Esophagus squamous epithelium (tissue), 5 donors: ENCODE results near the gene ISCU. TPM values are rescaled to one million over a fixed set of nuclear protein-coding genes. Genes with fewer than 3 reads are reported as not detected.

ENCODE experiments used
- DNase-seq: peaks from one replicate; lab custom pipeline; 2025; lab: John Stamatoyannopoulos, UW
- H3K27ac ChIP-seq, 4 donors: fragments of 200-600 bp; sonication (generic); one replicate each; pipeline ENCODE4 v1.5.1; 2016 to 2019; ENCODE audit warnings: mild to moderate bottlenecking in 1 of 4
- H3K27me3 ChIP-seq, 4 donors: fragments of 200-600 bp; sonication (generic); 1 replicate in 3 of 4; 2 replicates in 1 of 4; pipeline versions ENCODE4 v1.5.1 to v1.6.0; 2017 to 2021; ENCODE audit warnings: antibody characterized with exemption in 1 of 4
- H3K36me3 ChIP-seq, 3 donors: fragments of 200-600 bp; sonication (generic); one replicate each; pipeline ENCODE4 v1.5.1; 2016 to 2019
- H3K4me1 ChIP-seq, 3 donors: fragments of 200-600 bp; sonication (generic); one replicate each; pipeline ENCODE4 v1.5.1; 2017 to 2019
- H3K4me3 ChIP-seq, 4 donors: fragments of 200-600 bp; sonication (generic); 1 replicate in 3 of 4; 2 replicates in 1 of 4; pipeline ENCODE4 v1.5.1; 2016 to 2019; ENCODE audit warnings: mild to moderate bottlenecking in 2 of 4, moderate library complexity in 1 of 4
- H3K9me3 ChIP-seq, 3 donors: fragments of 200-600 bp; sonication (generic); one replicate each; pipeline ENCODE4 v1.5.1; 2016 to 2019
- CTCF ChIP-seq, 6 experiments: fragments of 450-650 bp in 4 of 6; fragments of 200-600 bp in 2 of 6; sonication (generic) in 2 of 6; IDR thresholded peaks; one replicate each; pipeline ENCODE4 v1.5.1; 2016 to 2019; ENCODE audit warnings: antibody characterized with exemption in 6 of 6, mild to moderate bottlenecking in 4 of 6, moderate library complexity in 4 of 6
- POLR2A ChIP-seq, 4 donors: fragments of 450-650 bp; IDR thresholded peaks; one replicate each; pipeline ENCODE4 v1.6.1; 2017; ENCODE audit warnings: antibody characterized with exemption in 4 of 4, mild to moderate bottlenecking in 4 of 4, moderate library complexity in 3 of 4
- WGBS, 2 donors: methylation state at CpG; one replicate each; pipeline ENCODE4 v1.1.5; 2018; 5-methylcytosine and 5-hydroxymethylcytosine counted together
- intact Hi-C: fragments of 100-400 bp; cut with DNase I; formaldehyde crosslinking; loops from one replicate; pipeline ENCODE4 v1.15.0; 2022
- total RNA-seq, 4 donors: library from RNA; depleted of rRNA; stranded (reverse); fragments of >200 nt; gene quantifications; one replicate each; pipeline ENCODE4 v1.1.0, GENCODE V29; 2016
- donor health status: DM: yes; HTN: yes; CAD: no.

The ISCU gene
- total RNA-seq, 4 donors from 2014 or later = 50.7 to 132 (median 85.3) TPM

DNA sequence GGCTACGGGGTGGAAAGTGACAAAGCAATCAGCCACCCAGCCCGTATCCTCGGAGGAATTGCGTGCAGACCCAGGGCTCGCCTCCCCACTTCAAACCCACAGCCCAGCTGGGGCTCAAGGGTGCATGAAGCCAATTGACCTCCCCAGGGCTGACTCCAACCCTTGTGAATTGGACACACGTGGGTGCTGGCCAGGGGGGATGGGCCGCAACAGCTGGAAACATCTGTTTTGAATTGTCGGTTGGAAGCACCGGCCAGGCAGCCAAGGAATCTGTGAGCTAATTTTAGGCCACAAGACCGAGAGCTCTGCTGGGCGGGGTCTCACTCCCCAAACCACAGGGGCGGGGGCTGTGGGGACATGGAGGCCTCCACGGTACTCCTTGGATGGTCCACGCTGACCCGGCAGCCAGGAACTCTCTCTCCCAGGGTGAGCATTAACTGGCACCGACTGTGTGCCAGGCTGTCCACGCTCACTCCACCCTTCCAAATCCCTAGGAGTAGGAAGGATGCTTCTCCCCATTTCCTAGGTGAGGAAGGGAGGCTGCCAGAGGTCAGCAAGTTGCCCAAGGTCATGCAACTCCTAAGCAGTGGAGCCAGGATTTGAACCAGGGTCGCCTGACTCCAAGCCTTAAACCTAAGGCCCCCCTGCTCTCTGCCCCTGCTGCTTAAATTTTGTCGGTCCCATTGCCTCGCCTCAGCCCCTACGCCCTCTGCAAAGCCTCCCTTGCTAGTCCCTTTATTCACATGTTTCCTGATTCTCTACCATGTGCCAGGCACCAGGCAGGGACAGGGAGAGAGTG, 47.3 kb downstream of the ISCU start:
- 67 to 89% methylated on average over 6 to 8 of the region's 21 CpGs for WGBS, 2 donors

GRCh38 chr12:108610336-108610815, 48.0 kb downstream of the ISCU start:
- Histone ChIP-seq H3K36me3 (no peaks in the 10 kb centered on the region), H3K9me3 (no peaks in the 10 kb centered on the region), H3K4me3 (no peak overlapping the region), H3K4me1 (peaks cover 0 to 16% (median 10%) of the 10 kb centered on the region in 3 donors), H3K27me3 (peaks cover 0 to 3% (median 0%) of the 10 kb centered on the region in 4 donors), H3K27ac (no peak overlapping the region)
- DNase-seq = no peak
- intact Hi-C loops = no loop called here
- no peak for TF ChIP-seq CTCF (IDR thresholded peaks at IDR 0.05)
- no peak for TF ChIP-seq POLR2A (IDR thresholded peaks at IDR 0.05)
- 79 to 86% methylated on average over 6 to 8 of the region's 8 CpGs for WGBS, 2 donors

More for the DNA sequence above, 47.3 kb downstream of the ISCU start:
- Histone ChIP-seq H3K9me3 (no peaks in the 10 kb centered on the region), H3K27ac (no peak overlapping the region), H3K4me3 (no peak overlapping the region), H3K27me3 (peaks cover 0 to 3% (median 0%) of the 10 kb centered on the region in 4 donors), H3K36me3 (no peaks in the 10 kb centered on the region), H3K4me1 (peaks cover 0 to 16% (median 10%) of the 10 kb centered on the region in 3 donors)
- intact Hi-C loops = no loop called here
- TF ChIP-seq CTCF (IDR thresholded peaks at IDR 0.05) = no peak
- TF ChIP-seq POLR2A (IDR thresholded peaks at IDR 0.05) = no peak
- no peak for DNase-seq

- Histone ChIP-seq H3K36me3 (no peaks in the 10 kb centered on the region), H3K9me3 (no peaks in the 10 kb centered on the region), H3K27ac (peak overlapping the region in 1 of 4 donors; percentile 5), H3K4me3 (no peak overlapping the region), H3K27me3 (peaks cover 0 to 3% (median 0%) of the 10 kb centered on the region in 4 donors), H3K4me1 (peaks cover 0 to 16% (median 10%) of the 10 kb centered on the region in 3 donors)
- no peak for TF ChIP-seq POLR2A (IDR thresholded peaks at IDR 0.05)
- TF ChIP-seq CTCF (IDR thresholded peaks at IDR 0.05) = no peak
- 78 to 98% methylated on average over 5 to 8 of the region's 15 CpGs for WGBS, 2 donors
- no peak for DNase-seq
- intact Hi-C loops = no loop called here
Observed at GRCh38 chr12:108610856-108611605, 48.6 kb downstream of the ISCU start.

- Histone ChIP-seq H3K27ac (no peak overlapping the region), H3K4me1 (peaks cover 0 to 20% (median 10%) of the 10 kb centered on the region in 3 donors), H3K9me3 (no peaks in the 10 kb centered on the region), H3K27me3 (peaks cover 0 to 3% (median 0%) of the 10 kb centered on the region in 4 donors), H3K4me3 (no peak overlapping the region), H3K36me3 (no peaks in the 10 kb centered on the region)
- DNase-seq = no peak
- intact Hi-C loops = no loop called here
- TF ChIP-seq POLR2A (IDR thresholded peaks at IDR 0.05) (no peak), CTCF (IDR thresholded peaks at IDR 0.05) (peak in 5 of 6 experiments; percentile 20 to 46 (median 26))
- WGBS, 2 donors = 34% methylated on average over 5 of the region's 5 CpGs; no CpG with 5 or more reads in 1 of the 2 donors
Observed at GRCh38 chr12:108611884-108612415, 49.6 kb downstream of the ISCU start.
